Duodenal mucosa (tissue), 2 donors: ENCODE data around the gene BBS9.

Experiments
- H3K27ac ChIP-seq: one replicate; pipeline ENCODE4 v1.7.0; 2013; ENCODE audit warnings: low read depth, low read length
- H3K27me3 ChIP-seq, 2 donors: one replicate each; pipeline ENCODE4 v1.7.0; 2013; ENCODE audit warnings: low read length in 2 of 2, control low read depth in 1 of 2; ENCODE audit not compliant: insufficient read depth in 2 of 2, control insufficient read depth in 1 of 2
- H3K36me3 ChIP-seq, 2 donors: one replicate each; pipeline ENCODE4 v1.7.0; 2013; ENCODE audit warnings: low read length in 2 of 2, control low read depth in 1 of 2; ENCODE audit not compliant: insufficient read depth in 2 of 2, control insufficient read depth in 1 of 2
- H3K4me1 ChIP-seq, 2 donors: one replicate each; pipeline ENCODE4 v1.7.0; 2013; ENCODE audit warnings: low read length in 2 of 2, control low read depth in 1 of 2; ENCODE audit not compliant: insufficient read depth in 2 of 2, control insufficient read depth in 1 of 2
- H3K4me3 ChIP-seq, 2 donors: one replicate each; pipeline ENCODE4 v1.7.0; 2013; ENCODE audit warnings: low read length in 2 of 2, low read depth in 1 of 2
- H3K9ac ChIP-seq, 2 donors: one replicate each; pipeline ENCODE4 v1.7.0; 2013; ENCODE audit warnings: low read length in 2 of 2, low read depth in 1 of 2
- H3K9me3 ChIP-seq, 2 donors: one replicate each; pipeline ENCODE4 v1.7.0; 2013; ENCODE audit warnings: low read length in 2 of 2, control low read depth in 1 of 2; ENCODE audit not compliant: control insufficient read depth in 1 of 2

Gene BBS9

GRCh38 chr7:33494474-33494873, 365.1 kb downstream of the BBS9 start:
- Histone ChIP-seq H3K9me3 (no peaks in the 10 kb centered on the region), H3K4me1 (no peaks in the 10 kb centered on the region), H3K4me3 (no peak overlapping the region), H3K36me3 (no peaks in the 10 kb centered on the region), H3K9ac (no peak overlapping the region), H3K27ac (no peak overlapping the region), H3K27me3 (no peaks in the 10 kb centered on the region)

DNA sequence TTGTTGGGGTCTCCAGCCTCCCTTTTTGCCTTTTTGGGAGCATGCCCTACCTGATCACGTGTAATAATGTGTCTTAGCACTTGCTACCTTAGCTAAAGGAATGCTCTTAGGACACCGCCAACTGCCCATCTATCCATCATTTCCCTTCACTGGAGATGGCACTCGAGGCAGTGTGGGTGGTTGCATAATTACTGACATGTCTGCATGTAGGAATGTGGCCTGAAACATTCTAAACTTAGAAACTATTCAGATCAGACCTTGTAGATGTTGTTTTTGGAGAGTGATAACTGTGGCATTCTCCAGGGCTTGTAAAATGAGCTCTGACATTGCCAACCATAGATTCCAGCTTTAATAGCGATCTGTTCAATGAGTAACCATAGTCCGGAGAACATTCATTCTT, 365.8 kb downstream of the BBS9 start:
- Histone ChIP-seq H3K27ac (no peak overlapping the region), H3K4me3 (no peak overlapping the region), H3K9me3 (no peaks in the 10 kb centered on the region), H3K4me1 (no peaks in the 10 kb centered on the region), H3K36me3 (no peaks in the 10 kb centered on the region), H3K9ac (no peak overlapping the region), H3K27me3 (no peaks in the 10 kb centered on the region)

DNA sequence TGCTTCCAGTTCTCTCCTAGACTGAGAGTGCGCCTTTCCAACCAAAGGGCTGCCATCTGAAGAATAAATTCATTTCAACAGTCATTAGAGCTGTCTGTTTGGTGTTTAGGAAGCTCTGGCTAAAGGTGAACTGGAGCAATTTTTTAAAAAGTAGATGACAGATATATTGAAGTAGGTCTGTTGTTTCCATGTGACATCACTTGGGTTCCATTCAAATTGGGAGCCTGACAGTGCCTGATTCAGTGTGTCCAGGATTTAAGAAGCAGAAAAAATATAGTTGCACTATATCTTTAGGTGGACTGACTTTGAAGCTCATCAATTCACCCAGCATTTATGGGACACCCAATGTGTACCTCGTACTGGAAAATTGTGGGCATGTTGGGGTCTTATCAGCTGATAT, 367.7 kb downstream of the BBS9 start:
- Histone ChIP-seq H3K27me3 (no peaks in the 10 kb centered on the region), H3K4me3 (no peak overlapping the region), H3K4me1 (no peaks in the 10 kb centered on the region), H3K9me3 (no peaks in the 10 kb centered on the region), H3K27ac (no peak overlapping the region), H3K36me3 (no peaks in the 10 kb centered on the region), H3K9ac (no peak overlapping the region)

- H3K9me3 ChIP-seq, result no peaks in the 10 kb centered on the region
- H3K27ac ChIP-seq, result no peak overlapping the region
- H3K4me3 ChIP-seq, result no peak overlapping the region
- H3K4me1 ChIP-seq, result peaks cover 0 to 8% of the 10 kb centered on the region in 2 donors
- no peaks in the 10 kb centered on the region for H3K36me3 ChIP-seq
- H3K9ac ChIP-seq, result no peak overlapping the region
- H3K27me3 ChIP-seq, result no peaks in the 10 kb centered on the region
Observed at GRCh38 chr7:33500703-33501701, 371.6 kb downstream of the BBS9 start.

DNA sequence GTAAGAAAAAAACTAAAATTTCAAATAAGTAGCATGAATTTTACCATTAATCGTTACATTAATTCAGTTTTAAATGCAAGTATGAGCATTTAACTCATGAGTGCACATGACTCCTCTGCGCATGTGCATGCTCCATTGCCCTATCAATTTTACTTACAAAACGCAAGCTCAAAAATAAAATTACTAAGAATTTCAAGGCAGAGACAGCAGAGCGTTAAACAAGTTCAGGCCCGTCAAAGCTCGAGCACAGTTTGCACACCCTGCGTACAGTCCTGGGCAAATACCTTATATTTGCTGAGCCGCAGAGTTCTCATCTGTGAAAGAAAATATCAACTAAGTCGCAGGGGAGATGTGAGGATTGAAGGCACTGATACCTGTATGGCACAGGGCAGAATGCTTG, 373.6 kb downstream of the BBS9 start:
- Histone ChIP-seq H3K4me1 (peaks cover 0 to 8% of the 10 kb centered on the region in 2 donors), H3K9ac (no peak overlapping the region), H3K9me3 (no peaks in the 10 kb centered on the region), H3K36me3 (no peaks in the 10 kb centered on the region), H3K27ac (no peak overlapping the region), H3K4me3 (no peak overlapping the region), H3K27me3 (no peaks in the 10 kb centered on the region)

- H3K9ac ChIP-seq, result no peak overlapping the region
- H3K4me3 ChIP-seq, result no peak overlapping the region
- H3K4me1 ChIP-seq, result peaks cover 0 to 8% of the 10 kb centered on the region in 2 donors
- no peaks in the 10 kb centered on the region for H3K36me3 ChIP-seq
- H3K27me3 ChIP-seq, result no peaks in the 10 kb centered on the region
- no peak overlapping the region for H3K27ac ChIP-seq
- no peaks in the 10 kb centered on the region for H3K9me3 ChIP-seq
Observed at GRCh38 chr7:33503736-33504135, 374.4 kb downstream of the BBS9 start.

DNA sequence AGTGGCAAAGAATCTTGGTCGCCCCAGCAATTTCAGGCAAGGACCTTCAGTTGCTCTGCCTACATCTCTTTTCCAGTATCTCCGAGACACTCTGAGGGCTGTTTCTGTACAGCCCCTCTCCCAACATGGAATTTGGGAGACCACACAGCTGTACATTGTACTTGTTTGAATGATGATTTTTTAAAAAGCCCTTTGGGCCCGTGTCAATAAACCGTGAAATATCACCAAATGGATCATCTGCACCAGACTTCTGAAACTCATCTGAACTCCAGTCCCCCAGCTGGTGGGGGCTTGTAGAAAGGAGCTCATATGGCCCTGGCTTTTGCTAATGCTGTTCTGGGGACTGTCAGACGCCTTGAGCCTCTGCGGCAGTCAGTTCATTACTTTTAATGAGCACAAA, 374.9 kb downstream of the BBS9 start:
- H3K27ac ChIP-seq, result no peak overlapping the region
- H3K9ac ChIP-seq, result no peak overlapping the region
- H3K36me3 ChIP-seq, result no peaks in the 10 kb centered on the region
- no peaks in the 10 kb centered on the region for H3K27me3 ChIP-seq
- peaks cover 0 to 8% of the 10 kb centered on the region in 2 donors for H3K4me1 ChIP-seq
- no peaks in the 10 kb centered on the region for H3K9me3 ChIP-seq
- H3K4me3 ChIP-seq, result no peak overlapping the region

DNA sequence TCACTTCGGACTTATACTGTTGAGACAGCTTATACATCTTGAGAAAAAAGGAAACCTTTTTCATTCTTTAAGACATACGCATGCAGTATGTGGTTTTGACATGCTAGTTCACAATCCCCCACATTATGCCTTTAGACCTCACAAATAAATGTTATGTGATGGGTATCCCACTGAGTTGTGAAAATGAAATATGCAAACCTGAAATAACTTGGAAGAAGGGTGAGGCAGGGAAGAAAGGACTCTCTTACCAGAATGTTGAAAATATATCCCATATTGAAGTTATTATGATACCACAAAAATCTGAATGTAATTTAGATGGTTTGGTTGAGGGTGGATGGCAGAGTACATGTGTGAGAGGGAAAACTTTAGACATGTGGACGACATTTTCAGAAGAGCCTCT, 379.8 kb downstream of the BBS9 start:
- peaks cover 0 to 8% of the 10 kb centered on the region in 2 donors for H3K4me1 ChIP-seq
- no peaks in the 10 kb centered on the region for H3K27me3 ChIP-seq
- H3K4me3 ChIP-seq, result no peak overlapping the region

GRCh38 chr7:33511778-33512177, 382.4 kb downstream of the BBS9 start:
- no peaks in the 10 kb centered on the region for H3K36me3 ChIP-seq
- no peaks in the 10 kb centered on the region for H3K9me3 ChIP-seq
- H3K4me3 ChIP-seq, result no peak overlapping the region
- H3K27me3 ChIP-seq, result no peaks in the 10 kb centered on the region
- peaks cover 0 to 2% of the 10 kb centered on the region in 2 donors for H3K4me1 ChIP-seq
- H3K9ac ChIP-seq, result no peak overlapping the region
- no peak overlapping the region for H3K27ac ChIP-seq

More for the DNA sequence above, 379.8 kb downstream of the BBS9 start:
- Histone ChIP-seq H3K27ac (no peak overlapping the region), H3K36me3 (no peaks in the 10 kb centered on the region), H3K9ac (no peak overlapping the region), H3K9me3 (no peaks in the 10 kb centered on the region)

- Histone ChIP-seq H3K9me3 (no peaks in the 10 kb centered on the region), H3K27ac (no peak overlapping the region), H3K27me3 (no peaks in the 10 kb centered on the region), H3K36me3 (no peaks in the 10 kb centered on the region), H3K4me3 (no peak overlapping the region), H3K4me1 (peaks cover 0 to 8% of the 10 kb centered on the region in 2 donors), H3K9ac (no peak overlapping the region)
Observed at GRCh38 chr7:33516568-33516967, 387.2 kb downstream of the BBS9 start.
